Adrenal gland (tissue), 5 donors: ENCODE results near the gene NR3C1.

Experiments
- POLR2A ChIP-seq, 2 donors: fragments of 450-650 bp; IDR thresholded peaks; one replicate each; pipeline ENCODE4 v1.6.1; 2017; ENCODE audit warnings: antibody characterized with exemption in 2 of 2, mild to moderate bottlenecking in 2 of 2, moderate library complexity in 1 of 2
- TF ChIP-seq, protein P1 (sequence below), 6 experiments: fragments of 450-650 bp in 4 of 6; fragments of 200-600 bp in 2 of 6; sonication (generic) in 1 of 6; IDR thresholded peaks; 1 replicate in 5 of 6; 2 replicates in 1 of 6; pipeline versions ENCODE4 v1.5.1 to v1.8.0; 2016 to 2021; ENCODE audit warnings: antibody characterized with exemption in 6 of 6, mild to moderate bottlenecking in 2 of 6, moderate library complexity in 1 of 6
- donor health status: DM: no; HTN: no; CAD: no.

DNA sequence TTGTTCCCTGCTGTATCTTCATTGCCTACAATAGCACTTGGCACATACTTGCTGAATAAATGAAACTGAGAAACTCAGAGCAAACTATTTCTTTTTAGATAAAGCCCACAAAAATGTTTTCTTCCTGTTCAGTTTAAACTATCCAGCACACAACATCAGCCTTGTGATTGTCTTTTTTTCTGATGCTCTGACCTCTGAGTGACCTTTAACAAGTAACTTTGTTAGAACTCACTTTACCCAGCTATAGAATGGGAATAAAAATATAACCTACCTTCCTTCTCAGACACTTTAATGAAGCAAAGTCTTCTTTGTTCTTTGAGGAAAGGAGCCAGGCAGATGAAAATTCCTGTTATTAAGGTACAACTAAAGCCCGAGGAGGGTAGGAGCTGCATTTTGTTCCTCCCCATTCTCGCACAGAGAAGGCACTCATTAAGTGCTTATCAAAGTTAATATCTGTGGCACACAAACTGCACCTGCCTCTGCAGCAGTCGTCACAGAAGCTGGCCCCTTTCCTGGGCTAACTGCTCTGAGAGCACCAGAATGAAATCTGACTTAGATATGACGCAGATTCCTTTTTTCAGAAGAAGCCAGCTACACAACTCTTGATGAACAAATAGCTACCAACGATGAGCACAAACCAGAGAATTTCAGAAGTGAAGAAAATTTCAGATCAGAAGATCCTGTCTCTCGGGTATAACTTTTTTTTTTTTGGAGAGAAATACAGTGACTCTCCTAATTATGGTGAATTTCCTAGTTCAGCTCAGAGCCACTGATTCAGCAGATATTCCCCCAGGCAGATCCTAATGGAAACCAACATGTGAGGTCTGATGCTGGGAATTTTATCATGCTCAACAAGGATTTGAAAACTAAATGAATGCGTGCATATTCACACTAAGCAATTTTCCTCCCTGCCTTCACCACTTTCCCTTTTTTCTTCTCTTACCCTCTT lies 31.0 kb upstream of the NR3C1 start:
- TF ChIP-seq, protein P1, sequence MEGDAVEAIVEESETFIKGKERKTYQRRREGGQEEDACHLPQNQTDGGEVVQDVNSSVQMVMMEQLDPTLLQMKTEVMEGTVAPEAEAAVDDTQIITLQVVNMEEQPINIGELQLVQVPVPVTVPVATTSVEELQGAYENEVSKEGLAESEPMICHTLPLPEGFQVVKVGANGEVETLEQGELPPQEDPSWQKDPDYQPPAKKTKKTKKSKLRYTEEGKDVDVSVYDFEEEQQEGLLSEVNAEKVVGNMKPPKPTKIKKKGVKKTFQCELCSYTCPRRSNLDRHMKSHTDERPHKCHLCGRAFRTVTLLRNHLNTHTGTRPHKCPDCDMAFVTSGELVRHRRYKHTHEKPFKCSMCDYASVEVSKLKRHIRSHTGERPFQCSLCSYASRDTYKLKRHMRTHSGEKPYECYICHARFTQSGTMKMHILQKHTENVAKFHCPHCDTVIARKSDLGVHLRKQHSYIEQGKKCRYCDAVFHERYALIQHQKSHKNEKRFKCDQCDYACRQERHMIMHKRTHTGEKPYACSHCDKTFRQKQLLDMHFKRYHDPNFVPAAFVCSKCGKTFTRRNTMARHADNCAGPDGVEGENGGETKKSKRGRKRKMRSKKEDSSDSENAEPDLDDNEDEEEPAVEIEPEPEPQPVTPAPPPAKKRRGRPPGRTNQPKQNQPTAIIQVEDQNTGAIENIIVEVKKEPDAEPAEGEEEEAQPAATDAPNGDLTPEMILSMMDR (IDR thresholded peaks at IDR 0.05): no peak
- TF ChIP-seq POLR2A (IDR thresholded peaks at IDR 0.05): no peak
